ENCODE results near the gene VSTM2L. TPM values are rescaled to one million over a fixed set of nuclear protein-coding genes. Genes with fewer than 3 reads are reported as not detected.

The VSTM2L gene
- total RNA-seq, 1 donor from 2014 or later = 2.9 TPM

DNA sequence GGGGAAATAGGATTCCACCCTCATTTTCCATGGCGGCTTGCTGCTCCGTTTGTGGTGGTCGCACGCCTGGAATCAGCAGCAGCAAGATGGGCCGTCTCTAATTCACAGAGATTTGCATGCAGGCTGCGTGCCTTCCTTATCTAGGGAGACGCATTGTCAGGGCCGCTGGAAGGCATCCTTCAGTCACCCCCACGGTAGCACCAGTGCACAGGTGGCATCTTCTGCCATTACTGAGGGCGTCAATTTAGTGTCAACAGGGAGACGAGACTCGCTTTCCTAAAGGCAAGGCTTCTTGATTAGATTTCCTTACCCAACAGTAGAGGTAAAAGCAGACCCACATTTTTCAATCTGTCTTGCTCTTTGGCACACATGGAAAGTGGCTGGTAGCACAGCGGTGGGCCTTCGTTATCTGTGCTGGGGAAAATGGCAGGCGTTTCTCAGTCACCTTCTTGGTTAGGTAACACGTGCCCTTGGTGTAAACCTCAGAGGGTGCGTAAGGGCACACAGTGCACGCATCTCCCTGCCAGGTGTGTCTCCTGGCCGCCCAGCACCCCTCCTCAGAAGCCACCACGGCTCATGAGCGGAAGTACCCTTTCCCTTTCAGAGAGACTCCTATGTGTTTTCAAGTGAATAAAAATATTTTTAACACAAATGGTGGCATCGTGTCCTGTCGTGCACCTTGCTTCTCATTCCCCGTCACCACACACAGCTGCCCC, 27.3 kb upstream of the VSTM2L start:
- Mint-ChIP-seq H3K9me3 (no peaks in the 10 kb centered on the region), H3K4me1 (peaks cover 18% of the 10 kb centered on the region), H3K4me3 (no peak overlapping the region), H3K27ac (no peak overlapping the region), H3K36me3 (peaks cover 11% of the 10 kb centered on the region), H3K27me3 (ENCODE audit: insufficient read depth, low read depth) (no peaks in the 10 kb centered on the region)
- peaks cover under 1% of the 10 kb centered on the region for H4K20me1 ChIP-seq (ENCODE audit: low read depth)
- H3K36me3 ChIP-seq = no peaks in the 10 kb centered on the region
- no peaks in the 10 kb centered on the region for H3K27me3 ChIP-seq
- TF ChIP-seq EZH2 (IDR thresholded peaks at IDR 0.05) = no peak
- TF ChIP-seq, protein P1, sequence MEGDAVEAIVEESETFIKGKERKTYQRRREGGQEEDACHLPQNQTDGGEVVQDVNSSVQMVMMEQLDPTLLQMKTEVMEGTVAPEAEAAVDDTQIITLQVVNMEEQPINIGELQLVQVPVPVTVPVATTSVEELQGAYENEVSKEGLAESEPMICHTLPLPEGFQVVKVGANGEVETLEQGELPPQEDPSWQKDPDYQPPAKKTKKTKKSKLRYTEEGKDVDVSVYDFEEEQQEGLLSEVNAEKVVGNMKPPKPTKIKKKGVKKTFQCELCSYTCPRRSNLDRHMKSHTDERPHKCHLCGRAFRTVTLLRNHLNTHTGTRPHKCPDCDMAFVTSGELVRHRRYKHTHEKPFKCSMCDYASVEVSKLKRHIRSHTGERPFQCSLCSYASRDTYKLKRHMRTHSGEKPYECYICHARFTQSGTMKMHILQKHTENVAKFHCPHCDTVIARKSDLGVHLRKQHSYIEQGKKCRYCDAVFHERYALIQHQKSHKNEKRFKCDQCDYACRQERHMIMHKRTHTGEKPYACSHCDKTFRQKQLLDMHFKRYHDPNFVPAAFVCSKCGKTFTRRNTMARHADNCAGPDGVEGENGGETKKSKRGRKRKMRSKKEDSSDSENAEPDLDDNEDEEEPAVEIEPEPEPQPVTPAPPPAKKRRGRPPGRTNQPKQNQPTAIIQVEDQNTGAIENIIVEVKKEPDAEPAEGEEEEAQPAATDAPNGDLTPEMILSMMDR (IDR thresholded peaks at IDR 0.05) = no peak
- no peak for TF ChIP-seq EZH2phosphoT487 (IDR thresholded peaks at IDR 0.05)
- no peaks in the 10 kb centered on the region for H3K9me3 ChIP-seq (ENCODE audit: low read depth)
- no peak overlapping the region for H3K27ac ChIP-seq
- H2AFZ ChIP-seq (replicated peaks) = no peak overlapping the region
- no peaks in the 10 kb centered on the region for H3K4me1 ChIP-seq
- H3K4me3 ChIP-seq = no peak overlapping the region
- no peak for DNase-seq (ENCODE audit: low spot score)
- no peak overlapping the region for H3K9ac ChIP-seq
- H3K4me2 ChIP-seq = no peak overlapping the region
- H3K79me2 ChIP-seq (ENCODE audit: low read depth) = no peaks in the 10 kb centered on the region
- no peaks in the 10 kb centered on the region for H3F3A ChIP-seq (ENCODE audit: low read depth)

DNA sequence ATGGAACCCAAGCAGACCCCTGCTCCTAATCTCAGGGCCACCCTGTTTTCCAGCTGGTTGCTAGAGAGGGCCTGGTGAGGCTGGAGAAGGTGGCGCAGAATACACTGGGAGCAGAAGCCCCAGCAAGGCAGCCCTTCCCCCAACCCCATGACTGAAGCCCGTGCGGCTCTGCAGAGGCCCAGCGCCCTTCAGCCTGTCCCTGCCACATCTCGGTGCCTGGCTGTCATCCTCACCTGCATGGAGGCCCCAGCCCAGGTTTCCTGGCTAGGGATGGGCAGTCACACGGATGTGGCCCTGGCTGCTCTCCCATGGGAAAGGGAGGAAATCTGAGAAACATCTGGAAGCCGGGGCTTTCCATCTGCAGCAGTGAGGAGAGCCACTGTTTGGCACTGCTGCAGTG, 26.1 kb upstream of the VSTM2L start:
- Mint-ChIP-seq H3K9me3 (no peaks in the 10 kb centered on the region), H3K36me3 (peaks cover 5% of the 10 kb centered on the region), H3K4me3 (no peak overlapping the region), H3K4me1 (peaks cover 25% of the 10 kb centered on the region), H3K27me3 (ENCODE audit: insufficient read depth, low read depth) (peaks cover 4% of the 10 kb centered on the region), H3K27ac (no peak overlapping the region)
- H3K4me3 ChIP-seq = no peak overlapping the region
- H3F3A ChIP-seq (ENCODE audit: low read depth) = no peaks in the 10 kb centered on the region
- H3K27me3 ChIP-seq = no peaks in the 10 kb centered on the region
- TF ChIP-seq EZH2phosphoT487 (IDR thresholded peaks at IDR 0.05) (no peak), EZH2 (IDR thresholded peaks at IDR 0.05) (no peak)
- TF ChIP-seq, protein P1 (IDR thresholded peaks at IDR 0.05) = no peak
- H2AFZ ChIP-seq (replicated peaks) = no peak overlapping the region
- no peak for DNase-seq (ENCODE audit: low spot score)
- no peak overlapping the region for H3K9ac ChIP-seq
- H3K36me3 ChIP-seq = no peaks in the 10 kb centered on the region
- H3K27ac ChIP-seq = no peak overlapping the region
- no peaks in the 10 kb centered on the region for H3K9me3 ChIP-seq (ENCODE audit: low read depth)
- H4K20me1 ChIP-seq (ENCODE audit: low read depth) = peaks cover 2% of the 10 kb centered on the region
- H3K4me2 ChIP-seq = no peak overlapping the region
- no peaks in the 10 kb centered on the region for H3K79me2 ChIP-seq (ENCODE audit: low read depth)
- H3K4me1 ChIP-seq = no peaks in the 10 kb centered on the region

DNA sequence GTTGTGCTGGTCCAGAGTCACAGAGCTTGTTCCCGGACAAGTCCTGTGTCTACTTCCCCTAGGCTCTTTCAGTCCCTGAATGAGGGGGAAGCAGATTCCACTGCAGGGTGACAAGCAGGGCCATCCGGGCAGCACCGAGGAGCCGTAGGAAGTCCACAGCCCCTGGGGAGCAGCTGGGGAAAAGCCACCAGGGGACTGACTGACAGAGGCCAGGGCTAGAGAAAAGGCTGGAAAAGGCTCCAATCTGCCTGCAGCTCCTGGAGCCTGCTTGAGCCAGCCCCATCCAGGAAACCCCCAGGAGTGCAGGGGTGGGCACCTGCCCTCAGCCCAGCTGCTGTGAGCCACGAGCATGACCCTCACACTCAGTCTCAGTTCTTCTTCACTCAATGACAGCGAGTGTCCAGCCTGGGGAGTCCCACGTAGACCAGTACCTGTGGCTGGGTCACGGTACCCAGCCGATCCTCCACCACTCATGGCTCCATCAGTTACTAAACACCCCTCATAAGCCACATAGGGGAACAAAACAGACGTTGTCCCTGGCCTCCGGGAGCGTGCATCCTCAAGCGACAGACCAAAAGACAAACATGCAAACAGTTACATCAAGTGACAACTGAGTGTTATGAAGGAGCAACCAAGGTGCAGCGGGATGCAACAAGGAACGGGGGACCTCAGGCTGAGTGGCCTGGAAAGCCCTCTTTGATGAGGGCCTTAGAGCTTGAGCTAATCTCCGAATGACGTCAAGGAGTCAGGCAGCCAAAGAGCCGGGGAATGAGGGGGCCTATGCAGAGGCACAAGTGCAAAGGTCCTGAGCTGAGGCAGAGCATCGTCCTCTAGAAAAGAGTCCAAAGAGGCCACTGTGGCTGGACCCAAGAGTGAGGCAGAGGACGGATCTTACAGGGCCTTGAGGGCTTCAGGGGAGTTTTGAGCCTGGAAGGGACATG, 24.8 kb upstream of the VSTM2L start:
- Mint-ChIP-seq H3K9me3 (no peaks in the 10 kb centered on the region), H3K36me3 (peaks cover 5% of the 10 kb centered on the region), H3K27me3 (ENCODE audit: insufficient read depth, low read depth) (peaks cover 4% of the 10 kb centered on the region), H3K27ac (peak overlapping the region; percentile 5), H3K4me3 (no peak overlapping the region), H3K4me1 (peaks cover 35% of the 10 kb centered on the region)
- no peaks in the 10 kb centered on the region for H3K9me3 ChIP-seq (ENCODE audit: low read depth)
- H3K9ac ChIP-seq = no peak overlapping the region
- no peak overlapping the region for H3K27ac ChIP-seq
- no peak overlapping the region for H3K4me2 ChIP-seq
- H2AFZ ChIP-seq (replicated peaks) = no peak overlapping the region
- H3K36me3 ChIP-seq = no peaks in the 10 kb centered on the region
- no peak for DNase-seq (ENCODE audit: low spot score)
- H4K20me1 ChIP-seq (ENCODE audit: low read depth) = peaks cover 2% of the 10 kb centered on the region
- no peak overlapping the region for H3K4me3 ChIP-seq
- no peaks in the 10 kb centered on the region for H3F3A ChIP-seq (ENCODE audit: low read depth)
- H3K27me3 ChIP-seq = no peaks in the 10 kb centered on the region
- no peaks in the 10 kb centered on the region for H3K79me2 ChIP-seq (ENCODE audit: low read depth)
- no peaks in the 10 kb centered on the region for H3K4me1 ChIP-seq
- TF ChIP-seq EZH2 (IDR thresholded peaks at IDR 0.05) (no peak), EZH2phosphoT487 (IDR thresholded peaks at IDR 0.05) (no peak)
- TF ChIP-seq, protein P1 (IDR thresholded peaks at IDR 0.05) = no peak
